ENCODE data around the gene EML6. TPM values are rescaled to one million over a fixed set of nuclear protein-coding genes. Genes with fewer than 3 reads are reported as not detected.

Gene EML6
- total and polyA plus RNA-seq, 5 donors, result 0.26 to 1.5 (median 0.72) TPM

DNA sequence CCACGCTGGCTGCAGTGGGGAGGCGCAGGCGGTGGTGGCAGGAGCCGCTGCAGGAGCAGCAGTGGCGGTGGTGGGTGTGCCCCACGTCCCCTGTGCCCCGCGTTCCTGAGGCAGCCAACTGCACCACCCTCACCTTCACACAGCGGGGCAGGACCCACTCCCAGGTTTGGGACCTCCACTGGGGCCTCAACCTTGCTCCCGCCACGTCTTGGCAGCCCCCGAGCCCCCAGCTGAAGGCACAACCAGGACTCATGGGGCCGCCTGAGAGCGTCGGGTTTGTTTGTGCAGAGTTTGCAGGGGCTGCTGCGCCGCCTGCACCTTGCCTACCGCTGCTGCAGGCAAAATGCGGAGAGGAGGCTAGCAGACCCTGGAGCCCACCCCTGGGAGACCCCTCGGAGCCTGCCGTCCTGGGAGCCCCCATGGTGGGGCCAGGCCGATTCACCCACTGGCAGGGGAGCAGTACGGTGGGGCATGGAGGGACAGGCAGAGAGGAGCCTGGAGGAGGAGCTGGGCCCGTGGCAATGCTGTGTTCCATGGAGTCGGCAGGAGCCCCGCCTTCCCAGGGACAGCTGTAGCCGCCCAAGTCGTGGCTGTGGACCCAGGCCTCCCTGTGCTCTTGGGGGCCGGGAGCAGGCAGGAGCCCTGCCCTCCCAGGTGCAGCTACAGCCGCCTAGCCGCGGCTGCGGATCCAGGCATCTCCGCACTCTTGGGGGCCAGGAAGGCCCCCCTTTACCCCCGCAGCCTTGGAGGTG lies 14.7 kb upstream of the EML6 start:
- Histone ChIP-seq H3K27me3 (ENCODE audit: control insufficient read depth, insufficient read depth) (no peaks in the 10 kb centered on the region), H3K4me1 (ENCODE audit: control insufficient read depth, insufficient read depth, low read length) (no peaks in the 10 kb centered on the region), H3K4me3 (ENCODE audit: low read length) (peak overlapping the region; percentile 13), H3K27ac (ENCODE audit: low read length) (no peak overlapping the region), H3K9me3 (ENCODE audit: control insufficient read depth, low read length) (no peaks in the 10 kb centered on the region)
- ATAC-seq, result peak; percentile 84 to 88
- intact Hi-C loops (cut with DNase I), result loop anchor here in 3 of 4 donors (10.0 kb wide), 5 partner anchors 184 to 604 kb away; partner anchors contain the start of gene ACYP2 (in 1 of the 3)
- peak; percentile 47 to 82 (median 73) for DNase-seq
- 19% methylated on average over 35 of the region's 35 CpGs for WGBS

DNA sequence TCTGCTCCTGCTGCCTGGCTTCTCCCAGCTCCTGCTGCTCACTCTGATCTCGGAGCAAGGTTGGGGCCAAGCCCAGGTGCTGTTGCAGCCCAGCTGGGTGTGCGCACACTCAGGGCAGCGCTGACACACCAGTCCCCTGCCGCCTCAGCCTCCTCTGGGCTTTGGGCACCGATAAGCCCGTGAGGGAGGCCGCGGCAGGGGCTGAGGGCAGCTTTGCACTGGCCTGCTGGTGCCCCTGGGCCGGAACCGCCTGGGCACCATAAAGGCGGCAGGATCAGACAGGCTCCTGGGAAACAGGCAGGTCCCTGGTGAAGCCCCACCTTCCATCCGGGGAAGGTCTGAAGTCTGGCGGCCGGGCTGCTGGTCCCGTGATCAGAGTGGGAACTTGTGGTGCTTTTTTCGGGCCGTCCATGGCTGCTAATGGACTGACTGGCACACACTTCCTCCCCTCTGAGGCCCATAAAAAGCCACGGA lies 14.1 kb upstream of the EML6 start:
- no peak overlapping the region for H3K27ac ChIP-seq (ENCODE audit: low read length)
- DNase-seq (peak in 2 of 3 donors; percentile 65 to 66), ATAC-seq (peak; percentile 63 to 65)
- intact Hi-C loops (cut with DNase I), result loop anchor here in 3 of 4 donors (10.0 kb wide), 5 partner anchors 185 to 605 kb away; partner anchors contain the start of gene ACYP2 (in 1 of the 3)
- H3K4me1 ChIP-seq (ENCODE audit: control insufficient read depth, insufficient read depth, low read length), result no peaks in the 10 kb centered on the region
- 36% methylated on average over 18 of the region's 18 CpGs for WGBS
- peak overlapping the region; percentile 13 for H3K4me3 ChIP-seq (ENCODE audit: low read length)
- no peaks in the 10 kb centered on the region for H3K9me3 ChIP-seq (ENCODE audit: control insufficient read depth, low read length)
- no peaks in the 10 kb centered on the region for H3K27me3 ChIP-seq (ENCODE audit: control insufficient read depth, insufficient read depth)

DNA sequence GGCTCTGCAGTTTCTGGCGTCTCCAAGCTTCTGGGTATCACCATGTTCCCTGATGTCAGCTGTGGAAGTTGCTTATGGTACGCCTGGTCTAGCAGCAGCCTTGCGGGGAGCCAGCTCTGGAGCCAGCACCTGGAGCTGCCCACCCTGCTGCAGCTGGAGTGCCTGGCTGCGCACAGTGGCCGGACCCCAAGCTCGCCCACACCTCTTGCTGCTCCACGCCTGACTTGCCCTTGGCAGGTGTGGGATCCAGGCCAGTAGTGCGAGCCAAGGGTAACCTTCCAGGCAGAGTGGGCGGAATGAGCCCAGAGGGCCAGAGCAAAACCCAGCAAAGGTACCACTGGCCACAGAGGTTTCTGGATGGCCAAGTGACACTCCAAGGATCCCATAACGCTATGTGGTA lies 13.2 kb upstream of the EML6 start:
- no peaks in the 10 kb centered on the region for H3K9me3 ChIP-seq (ENCODE audit: control insufficient read depth, low read length)
- H3K4me1 ChIP-seq (ENCODE audit: control insufficient read depth, insufficient read depth, low read length), result no peaks in the 10 kb centered on the region
- no peaks in the 10 kb centered on the region for H3K27me3 ChIP-seq (ENCODE audit: control insufficient read depth, insufficient read depth)
- intact Hi-C loops (cut with DNase I), result no loop called here
- DNase-seq (peak in 1 of 3 donors; percentile 37), ATAC-seq (peak in 1 of 2 donors; percentile 17)
- no peak overlapping the region for H3K4me3 ChIP-seq (ENCODE audit: low read length)
- WGBS, result 94% methylated on average over 10 of the region's 10 CpGs
- no peak overlapping the region for H3K27ac ChIP-seq (ENCODE audit: low read length)

DNA sequence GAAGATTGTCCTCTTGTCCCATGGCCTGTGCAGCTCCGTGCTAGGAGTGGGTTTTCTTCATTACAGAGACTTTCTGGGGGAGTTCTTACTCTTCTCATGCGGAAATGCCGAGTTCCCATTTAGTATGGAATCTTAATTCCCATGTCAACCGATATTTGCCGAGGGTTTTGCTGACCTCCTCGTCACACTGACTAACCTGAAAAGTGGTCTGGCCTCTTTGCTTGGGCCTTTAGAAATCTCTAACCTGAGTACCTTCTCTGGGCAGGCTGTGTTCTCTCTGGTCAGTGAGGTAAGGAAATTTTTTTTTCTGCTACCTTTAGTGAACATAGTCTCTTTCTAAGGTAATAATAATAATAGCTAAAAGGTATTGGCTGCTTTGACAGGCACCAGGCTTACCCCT lies 10.9 kb upstream of the EML6 start:
- WGBS, result 95% methylated on average over 6 of the region's 6 CpGs
- DNase-seq (no peak), ATAC-seq (no peak)
- no peaks in the 10 kb centered on the region for H3K4me1 ChIP-seq (ENCODE audit: control insufficient read depth, insufficient read depth, low read length)
- H3K27ac ChIP-seq (ENCODE audit: low read length), result no peak overlapping the region
- no peaks in the 10 kb centered on the region for H3K9me3 ChIP-seq (ENCODE audit: control insufficient read depth, low read length)
- intact Hi-C loops (cut with DNase I), result no loop called here
- no peaks in the 10 kb centered on the region for H3K27me3 ChIP-seq (ENCODE audit: control insufficient read depth, insufficient read depth)
- no peak overlapping the region for H3K4me3 ChIP-seq (ENCODE audit: low read length)

DNA sequence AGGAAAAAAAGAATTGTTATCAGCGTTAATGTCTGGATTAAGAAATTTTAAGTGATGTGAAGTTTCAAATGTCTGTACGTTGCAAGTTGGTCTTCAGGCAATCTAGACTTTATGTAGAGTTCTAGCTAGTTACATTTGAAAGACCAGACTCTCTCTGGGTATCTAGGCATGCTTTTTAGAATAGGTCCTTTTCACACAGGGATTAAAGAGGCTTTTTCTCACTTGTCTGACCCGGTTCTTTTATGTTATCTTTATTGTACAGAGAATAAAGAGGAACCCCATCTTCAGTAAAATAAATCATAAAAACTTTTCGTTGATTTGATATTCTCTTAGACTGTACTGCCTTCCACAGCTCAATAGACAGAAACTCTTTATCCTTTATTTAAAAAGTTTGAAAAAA lies 8.5 kb upstream of the EML6 start:
- H3K27me3 ChIP-seq (ENCODE audit: control insufficient read depth, insufficient read depth), result no peaks in the 10 kb centered on the region

DNA sequence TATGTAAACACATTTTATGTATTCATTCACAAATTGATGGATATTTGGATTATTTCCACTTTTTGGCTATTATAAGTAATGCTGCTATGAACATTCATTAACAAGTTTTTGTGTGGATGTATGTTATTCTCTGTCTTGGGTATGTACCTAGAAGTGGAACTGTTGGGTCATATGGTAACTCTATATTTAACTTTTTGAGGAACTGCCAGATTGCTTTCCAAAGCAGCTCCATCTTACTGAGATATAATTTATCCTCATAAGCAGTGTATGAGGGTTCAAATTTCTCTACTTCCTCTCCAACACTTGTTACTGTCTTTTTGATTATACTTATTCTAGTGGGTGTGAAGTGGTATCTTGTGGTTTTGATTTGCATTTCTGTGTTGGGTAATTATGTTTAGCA lies 7.1 kb upstream of the EML6 start:
- no peaks in the 10 kb centered on the region for H3K9me3 ChIP-seq (ENCODE audit: control insufficient read depth, low read length)
- no peak for DNase-seq
- no peaks in the 10 kb centered on the region for H3K4me1 ChIP-seq (ENCODE audit: control insufficient read depth, insufficient read depth, low read length)
- no peak overlapping the region for H3K27ac ChIP-seq (ENCODE audit: low read length)
- H3K4me3 ChIP-seq (ENCODE audit: low read length), result no peak overlapping the region
- no peaks in the 10 kb centered on the region for H3K27me3 ChIP-seq (ENCODE audit: control insufficient read depth, insufficient read depth)
- ATAC-seq, result no peak
- intact Hi-C loops (cut with DNase I), result no loop called here

More for the DNA sequence above, 8.5 kb upstream of the EML6 start:
- no peak for ATAC-seq
- WGBS, result 61% methylated on average over 4 of the region's 4 CpGs
- Histone ChIP-seq H3K4me3 (ENCODE audit: low read length) (no peak overlapping the region), H3K27ac (ENCODE audit: low read length) (no peak overlapping the region), H3K4me1 (ENCODE audit: control insufficient read depth, insufficient read depth, low read length) (no peaks in the 10 kb centered on the region), H3K9me3 (ENCODE audit: control insufficient read depth, low read length) (no peaks in the 10 kb centered on the region)
- intact Hi-C loops (cut with DNase I), result no loop called here
- DNase-seq, result no peak

DNA sequence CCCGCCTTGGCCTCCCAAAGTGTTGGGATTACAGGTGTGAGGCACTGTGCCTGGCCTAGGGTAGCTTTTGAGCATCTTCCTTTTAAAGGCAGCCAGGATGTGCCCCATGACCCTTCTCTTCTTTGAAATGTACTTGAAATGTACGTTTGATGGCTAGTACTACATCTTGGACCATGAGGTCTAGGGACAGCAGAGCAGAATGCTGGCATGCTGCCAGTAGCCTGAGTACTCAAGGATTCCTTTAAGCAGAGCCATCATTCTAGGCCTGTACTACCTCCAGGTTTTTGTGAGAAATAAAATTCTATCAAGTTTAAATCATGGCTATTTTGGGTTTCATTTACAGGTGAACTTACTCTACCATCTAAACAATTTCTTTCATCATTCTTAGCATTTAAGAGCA lies 2.9 kb upstream of the EML6 start:
- 66% methylated on average over 2 of the region's 2 CpGs for WGBS
- Histone ChIP-seq H3K4me1 (ENCODE audit: control insufficient read depth, insufficient read depth, low read length) (no peaks in the 10 kb centered on the region), H3K27me3 (ENCODE audit: control insufficient read depth, insufficient read depth) (no peaks in the 10 kb centered on the region), H3K4me3 (ENCODE audit: low read length) (no peak overlapping the region), H3K9me3 (ENCODE audit: control insufficient read depth, low read length) (no peaks in the 10 kb centered on the region), H3K27ac (ENCODE audit: low read length) (no peak overlapping the region)
- intact Hi-C loops (cut with DNase I), result loop anchor here in 2 of 4 donors (10.0 kb wide), 1 partner anchor 114 kb away; no protein-coding TSS in a partner anchor
- no peak for ATAC-seq
- peak in 1 of 3 donors; percentile 31 for DNase-seq

DNA sequence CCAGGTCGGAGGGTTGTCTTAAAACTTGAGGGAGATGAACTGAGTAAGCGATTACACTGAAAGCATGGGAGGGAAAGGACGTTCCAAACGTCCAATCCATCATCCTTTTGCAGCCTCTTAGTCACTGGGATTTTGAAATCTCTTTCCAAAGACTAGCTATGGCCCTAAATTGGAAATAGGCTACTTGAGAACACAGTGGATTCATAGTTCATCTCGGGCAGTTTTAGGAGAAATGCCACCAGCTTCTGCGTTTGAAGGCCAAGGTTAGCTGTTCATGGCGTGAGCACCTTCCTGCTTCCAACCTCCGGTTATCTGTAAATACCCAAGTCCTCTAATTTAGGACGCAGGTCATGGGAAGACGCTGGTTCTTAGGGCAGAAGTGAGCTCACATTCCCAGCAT lies 821 bp upstream of the EML6 start:
- no peaks in the 10 kb centered on the region for H3K4me1 ChIP-seq (ENCODE audit: control insufficient read depth, insufficient read depth, low read length)
- no peak for ATAC-seq
- intact Hi-C loops (cut with DNase I), result loop anchor here in 2 of 4 donors (10.0 kb wide), 1 partner anchor 112 kb away; no protein-coding TSS in a partner anchor
- WGBS, result 15% methylated on average over 10 of the region's 10 CpGs
- H3K9me3 ChIP-seq (ENCODE audit: control insufficient read depth, low read length), result no peaks in the 10 kb centered on the region
- peak overlapping the region; percentile 66 for H3K4me3 ChIP-seq (ENCODE audit: low read length)
- DNase-seq, result no peak
- peak overlapping the region; percentile 83 for H3K27ac ChIP-seq (ENCODE audit: low read length)
- no peaks in the 10 kb centered on the region for H3K27me3 ChIP-seq (ENCODE audit: control insufficient read depth, insufficient read depth)

DNA sequence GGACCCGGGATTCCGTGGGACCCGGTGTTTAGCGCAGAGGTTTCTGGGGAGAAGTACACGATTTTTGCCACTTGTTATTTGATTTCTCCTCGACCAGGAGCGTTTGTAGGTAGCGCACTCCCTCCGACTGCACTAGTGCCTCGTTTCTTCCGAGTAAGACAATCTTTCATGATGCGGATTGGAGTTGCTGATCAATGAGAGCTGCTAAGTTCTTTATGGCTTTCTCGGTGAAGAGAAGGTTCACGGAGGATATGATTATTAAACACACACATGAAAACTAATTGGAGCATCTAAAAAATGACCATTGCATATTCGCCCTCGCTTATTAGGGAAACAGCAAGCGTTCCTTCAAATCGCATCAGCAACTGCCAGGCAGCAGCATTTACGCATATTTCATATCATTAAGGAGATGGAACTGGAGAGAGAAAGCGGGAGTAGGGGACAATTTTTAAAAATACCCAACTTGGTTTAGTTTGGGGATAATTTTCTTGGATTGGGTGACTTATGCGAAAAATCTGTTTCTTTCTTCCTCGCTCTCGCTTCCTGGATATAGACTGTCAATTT lies 616 bp downstream of the EML6 start:
- no peak for ATAC-seq
- no peaks in the 10 kb centered on the region for H3K4me1 ChIP-seq (ENCODE audit: control insufficient read depth, insufficient read depth, low read length)
- DNase-seq, result no peak
- no peaks in the 10 kb centered on the region for H3K9me3 ChIP-seq (ENCODE audit: control insufficient read depth, low read length)
- no peak overlapping the region for H3K27ac ChIP-seq (ENCODE audit: low read length)
- WGBS, result under 1% methylated on average over 23 of the region's 23 CpGs
- no peaks in the 10 kb centered on the region for H3K27me3 ChIP-seq (ENCODE audit: control insufficient read depth, insufficient read depth)
- intact Hi-C loops (cut with DNase I), result loop anchor here in 2 of 4 donors (10.0 kb wide), 1 partner anchor 111 kb away; no protein-coding TSS in a partner anchor
- peak overlapping the region; percentile 80 for H3K4me3 ChIP-seq (ENCODE audit: low read length)

DNA sequence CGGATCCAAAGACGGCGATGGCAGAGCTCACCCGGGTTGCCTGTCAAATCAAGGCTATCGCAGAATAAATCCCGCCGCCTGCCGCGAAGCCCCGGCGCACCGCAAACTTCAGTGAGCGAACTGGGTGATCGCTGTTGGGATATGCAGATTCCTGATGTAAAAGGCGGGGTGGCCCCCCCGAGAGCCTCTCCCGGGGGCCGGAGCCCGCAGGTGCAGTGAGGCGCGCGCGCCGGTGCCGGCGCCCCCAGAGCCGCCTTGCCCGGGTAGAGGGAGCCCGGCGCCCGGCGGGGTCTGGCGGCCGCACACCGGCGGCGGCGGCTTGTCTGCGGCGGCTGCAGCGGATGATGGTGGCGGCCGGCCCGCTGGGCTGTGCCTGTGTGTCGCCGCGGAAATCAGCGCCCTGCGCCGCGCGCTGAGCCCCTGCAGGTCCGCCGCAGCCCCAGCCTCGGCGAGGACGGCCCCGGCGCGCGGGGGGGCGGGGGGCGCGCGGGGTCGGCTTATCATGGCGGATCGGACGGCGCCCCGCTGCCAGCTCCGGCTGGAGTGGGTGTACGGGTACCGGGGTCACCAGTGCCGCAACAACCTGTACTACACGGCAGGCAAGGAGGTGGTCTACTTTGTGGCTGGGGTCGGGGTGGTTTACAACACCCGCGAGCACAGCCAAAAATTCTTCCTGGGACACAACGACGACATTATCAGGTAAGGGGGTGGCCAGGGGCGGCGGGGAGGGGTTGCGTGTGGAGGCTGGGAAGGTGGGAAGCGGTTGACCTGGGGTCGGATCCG lies 1.3 kb downstream of the EML6 start:
- WGBS, result 1% methylated on average over 87 of the region's 87 CpGs
- Histone ChIP-seq H3K27ac (ENCODE audit: low read length) (no peak overlapping the region), H3K4me1 (ENCODE audit: control insufficient read depth, insufficient read depth, low read length) (no peaks in the 10 kb centered on the region), H3K4me3 (ENCODE audit: low read length) (peak overlapping the region; percentile 80), H3K27me3 (ENCODE audit: control insufficient read depth, insufficient read depth) (no peaks in the 10 kb centered on the region), H3K9me3 (ENCODE audit: control insufficient read depth, low read length) (no peaks in the 10 kb centered on the region)
- ATAC-seq (no peak), DNase-seq (peak; percentile 23 to 74 (median 69))
- intact Hi-C loops (cut with DNase I), result loop anchor here in 2 of 4 donors (10.0 kb wide), 1 partner anchor 110 kb away; no protein-coding TSS in a partner anchor

All from right cardiac atrium (tissue), 5 donors.